NCI-H446 treated with DMSO at 0.1 percent for 48 hours (cell line): ENCODE measurements around the gene RPRD1A.
"Not testable (repeated sequence)": the region's sequence is repeated elsewhere in the genome, so short reads cannot be mapped to it uniquely, and the experiment has no call there.

Source experiments
- DNase-seq: peaks from one replicate; lab custom pipeline; 2025; lab: John Stamatoyannopoulos, UW

The RPRD1A gene

GRCh38 chr18:36067055-36067957 lies at the start of gene RPRD1A:
Gene RPRD1A, minus strand, starts transcription at chr18:36067559. Its CDS starts 155 bp downstream, at chr18:36067404.
- DNase-seq = peak; percentile 78

GRCh38 chr18:36116771-36117170 lies 49.4 kb upstream of the RPRD1A start:
- DNase-seq = not testable (repeated sequence)

- no peak for DNase-seq
Observed at GRCh38 chr18:36114738-36115137, 47.4 kb upstream of the RPRD1A start.

- no peak for DNase-seq
Observed at GRCh38 chr18:36114251-36114650, 46.9 kb upstream of the RPRD1A start.

GRCh38 chr18:36112302-36112701 lies 44.9 kb upstream of the RPRD1A start:
- no peak for DNase-seq

GRCh38 chr18:36109737-36110136 lies 42.4 kb upstream of the RPRD1A start:
- DNase-seq = no peak

GRCh38 chr18:36108601-36109000 lies 41.2 kb upstream of the RPRD1A start:
- DNase-seq = no peak

- DNase-seq = no peak
Observed at GRCh38 chr18:36108196-36108595, 40.8 kb upstream of the RPRD1A start.

GRCh38 chr18:36107477-36107876 lies 40.1 kb upstream of the RPRD1A start:
- no peak for DNase-seq

- no peak for DNase-seq
Observed at GRCh38 chr18:36104749-36105148, 37.4 kb upstream of the RPRD1A start.

GRCh38 chr18:36101943-36102342 lies 34.6 kb upstream of the RPRD1A start:
- DNase-seq = no peak

- no peak for DNase-seq
Observed at GRCh38 chr18:36099311-36099710, 32.0 kb upstream of the RPRD1A start.

GRCh38 chr18:36096955-36097354 lies 29.6 kb upstream of the RPRD1A start:
- DNase-seq = no peak

- DNase-seq = peak; percentile 4
Observed at GRCh38 chr18:36095936-36096519, 28.7 kb upstream of the RPRD1A start.

GRCh38 chr18:36094431-36094830 lies 27.1 kb upstream of the RPRD1A start:
- no peak for DNase-seq

- DNase-seq = not testable (repeated sequence)
Observed at GRCh38 chr18:36092116-36092515, 24.8 kb upstream of the RPRD1A start.

- no peak for DNase-seq
Observed at GRCh38 chr18:36089001-36089400, 21.6 kb upstream of the RPRD1A start.

- DNase-seq = no peak
Observed at GRCh38 chr18:36088256-36088655, 20.9 kb upstream of the RPRD1A start.

- DNase-seq = no peak
Observed at GRCh38 chr18:36086186-36086585, 18.8 kb upstream of the RPRD1A start.

GRCh38 chr18:36085195-36085594 lies 17.8 kb upstream of the RPRD1A start:
- no peak for DNase-seq

GRCh38 chr18:36083729-36084128 lies 16.4 kb upstream of the RPRD1A start:
- no peak for DNase-seq

- not testable (repeated sequence) for DNase-seq
Observed at GRCh38 chr18:36081118-36081517, 13.8 kb upstream of the RPRD1A start.

GRCh38 chr18:36078751-36079529 lies 11.6 kb upstream of the RPRD1A start:
- no peak for DNase-seq
